Type B pancreatic cell (in vitro differentiated cells): ENCODE results near the gene APOBEC2. TPM values are rescaled to one million over a fixed set of nuclear protein-coding genes. Genes with fewer than 3 reads are reported as not detected.
"Not testable (repeated sequence)": the region's sequence is repeated elsewhere in the genome, so short reads cannot be mapped to it uniquely, and the experiment has no call there.

Source experiments
- DNase-seq: peaks from one replicate; pipeline ENCODE4 v3.0.0; 2021; ENCODE audit warnings: mixed read lengths; ENCODE audit not compliant: unreplicated experiment; ENCODE audit errors: extremely low spot score
- H3K27ac Mint-ChIP-seq: 2 replicates; pipeline ENCODE4 v1.8.0; 2021; ENCODE audit warnings: mild to moderate bottlenecking, mixed read lengths
- H3K27me3 Mint-ChIP-seq: 2 replicates; pipeline ENCODE4 v1.8.0; 2021; ENCODE audit warnings: mixed read lengths
- H3K36me3 Mint-ChIP-seq: 2 replicates; pipeline ENCODE4 v1.8.0; 2021; ENCODE audit warnings: mixed read lengths
- H3K4me1 Mint-ChIP-seq: one replicate; pipeline ENCODE4 v1.8.0; 2021; ENCODE audit warnings: mixed read lengths; ENCODE audit not compliant: unreplicated experiment
- H3K4me3 Mint-ChIP-seq: 2 replicates; pipeline ENCODE4 v1.8.0; 2021; ENCODE audit warnings: mild to moderate bottlenecking, mixed read lengths
- H3K9me3 Mint-ChIP-seq: 2 replicates; pipeline ENCODE4 v1.8.0; 2021; ENCODE audit warnings: mixed read lengths
- CTCF ChIP-seq: fragments of 200-600 bp; sonication (generic); conservative IDR thresholded peaks from 2 replicates; pipeline ENCODE4 v1.5.0; 2021; ENCODE audit warnings: antibody characterized with exemption, mild to moderate bottlenecking
- long read RNA-seq: library from polyadenylated mRNA; unstranded; transcript quantifications from one replicate; pipeline ENCODE4 v2.0.0, GENCODE V29; 2020
- total RNA-seq: library from RNA; stranded (reverse); gene quantifications from 2 replicates; pipeline ENCODE4 v1.2.1, GENCODE V29; 2021; ENCODE audit warnings: low replicate concordance

Gene APOBEC2
- total RNA-seq = 0.64 and 1.5 TPM in 2 replicates
- long read RNA-seq, transcript APOBEC2-201 (3 exons, 1,151 nt) = major isoform, 5 of 6 reads
- long read RNA-seq, partial matches to known transcripts = 1 of 6 reads
- long read RNA-seq, other reads (novel, unspliced or antisense) = 0 of 6 reads

- H3K36me3 Mint-ChIP-seq = peaks cover 5% of the 10 kb centered on the region
- DNase-seq = no peak
- H3K27me3 Mint-ChIP-seq = no peaks in the 10 kb centered on the region
- no peak within 1 kb of the TSS for H3K4me3 Mint-ChIP-seq
- no peaks in the 10 kb centered on the region for H3K9me3 Mint-ChIP-seq
- H3K27ac Mint-ChIP-seq = no peak within 1 kb of the TSS
- TF ChIP-seq CTCF = no peak
- peaks cover 22% of the 10 kb centered on the region for H3K4me1 Mint-ChIP-seq
Observed at GRCh38 chr6:41053041-41053440, at the start of gene APOBEC2. TSS of gene APOBEC2 (plus strand) at chr6:41053202. CDS start at chr6:41053348, 146 bp downstream.

- H3K9me3 Mint-ChIP-seq, H3K4me3 Mint-ChIP-seq, H3K36me3 Mint-ChIP-seq, DNase-seq, H3K27ac Mint-ChIP-seq, H3K27me3 Mint-ChIP-seq: not testable (repeated sequence)
- TF ChIP-seq CTCF = peak; percentile 81
- H3K4me1 Mint-ChIP-seq = peaks cover 10% of the 10 kb centered on the region
Observed at GRCh38 chr6:41006217-41006616, 46.8 kb upstream of the APOBEC2 start.

GRCh38 chr6:41006980-41007379, 46.0 kb upstream of the APOBEC2 start:
- H3K9me3 Mint-ChIP-seq, H3K36me3 Mint-ChIP-seq, H3K4me3 Mint-ChIP-seq, DNase-seq, H3K27ac Mint-ChIP-seq, H3K4me1 Mint-ChIP-seq, H3K27me3 Mint-ChIP-seq: not testable (repeated sequence)

GRCh38 chr6:41008011-41008410, 45.0 kb upstream of the APOBEC2 start:
- Mint-ChIP-seq H3K27me3 (no peaks in the 10 kb centered on the region), H3K4me3 (no peak overlapping the region), H3K27ac (no peak overlapping the region), H3K9me3 (peaks cover 3% of the 10 kb centered on the region), H3K36me3 (peaks cover 3% of the 10 kb centered on the region), H3K4me1 (peaks cover 2% of the 10 kb centered on the region)
- TF ChIP-seq CTCF = no peak
- no peak for DNase-seq

GRCh38 chr6:41009669-41010068, 43.3 kb upstream of the APOBEC2 start:
- no peak for DNase-seq
- Mint-ChIP-seq H3K36me3 (peaks cover 3% of the 10 kb centered on the region), H3K27me3 (no peaks in the 10 kb centered on the region), H3K4me1 (no peaks in the 10 kb centered on the region), H3K4me3 (no peak overlapping the region), H3K27ac (no peak overlapping the region), H3K9me3 (no peaks in the 10 kb centered on the region)
- no peak for TF ChIP-seq CTCF

GRCh38 chr6:41011673-41012072, 41.3 kb upstream of the APOBEC2 start:
- DNase-seq = no peak
- peaks cover 4% of the 10 kb centered on the region for H3K4me1 Mint-ChIP-seq
- peaks cover 3% of the 10 kb centered on the region for H3K36me3 Mint-ChIP-seq
- no peaks in the 10 kb centered on the region for H3K27me3 Mint-ChIP-seq
- no peak overlapping the region for H3K4me3 Mint-ChIP-seq
- no peaks in the 10 kb centered on the region for H3K9me3 Mint-ChIP-seq
- TF ChIP-seq CTCF = no peak
- no peak overlapping the region for H3K27ac Mint-ChIP-seq
